SK-N-SH treated with all-trans-retinoic acid at 6 μM for 48 hours (cell line): Measurements from ENCODE around the gene SURF4.
A peak's percentile ranks its signal among the peaks of the same experiment; 100 is the strongest.

Experiments
- ATAC-seq: fragments of 200-7000 bp; cut with Tn5 transposase; 3 replicates; pipeline ENCODE4 v1.9.1; 2020; ENCODE audit warnings: mild to moderate bottlenecking, moderate library complexity
- ARNTL ChIP-seq: fragments of 450-650 bp; formaldehyde crosslinking; IDR thresholded peaks from 2 replicates; pipeline ENCODE4 v1.5.0; 2020; ENCODE audit warnings: low read depth, mild to moderate bottlenecking, moderate library complexity, borderline replicate concordance
- BACH2 ChIP-seq: fragments of 250-450 bp; sonication (Bioruptor Pico); IDR thresholded peaks from 2 replicates; pipeline ENCODE4 v1.9.0; 2021; ENCODE audit warnings: mild to moderate bottlenecking, borderline replicate concordance
- CREB5 ChIP-seq: fragments of 250-450 bp; sonication (Bioruptor Pico); IDR thresholded peaks from 2 replicates; pipeline ENCODE4 v1.5.1; 2020; ENCODE audit warnings: low read depth, mild to moderate bottlenecking, moderate library complexity
- CSDC2 ChIP-seq: fragments of 250-450 bp; sonication (Bioruptor Pico); IDR thresholded peaks from 2 replicates; pipeline ENCODE4 v1.5.0; 2020; ENCODE audit warnings: mild to moderate bottlenecking, moderate library complexity
- CSRNP3 ChIP-seq: fragments of 250-450 bp; sonication (Bioruptor Pico); IDR thresholded peaks from 2 replicates; pipeline ENCODE4 v1.5.1; 2021; ENCODE audit warnings: mild to moderate bottlenecking, moderate library complexity
- OSR1 ChIP-seq: fragments of 250-450 bp; sonication (Bioruptor Pico); IDR thresholded peaks from 2 replicates; pipeline ENCODE4 v1.8.0; 2022; ENCODE audit warnings: moderate library complexity, mild to moderate bottlenecking, inconsistent platforms
- PATZ1 ChIP-seq: fragments of 250-450 bp; sonication (Bioruptor Pico); IDR thresholded peaks from 2 replicates; pipeline ENCODE4 v1.8.0; 2020; ENCODE audit warnings: mild to moderate bottlenecking, moderate library complexity, borderline replicate concordance
- PPARA ChIP-seq: fragments of 250-450 bp; sonication (Bioruptor Pico); IDR thresholded peaks from 2 replicates; pipeline ENCODE4 v1.5.0; 2020; ENCODE audit warnings: mild to moderate bottlenecking, borderline replicate concordance
- RARB ChIP-seq: fragments of 250-450 bp; sonication (Bioruptor Pico); IDR thresholded peaks from 2 replicates; pipeline ENCODE4 v1.8.0; 2021; ENCODE audit warnings: mild to moderate bottlenecking, moderate library complexity
- TCF4 ChIP-seq: fragments of 250-450 bp; sonication (Bioruptor Pico); IDR thresholded peaks from 2 replicates; pipeline ENCODE4 v1.8.0; 2021; ENCODE audit warnings: mild to moderate bottlenecking, moderate library complexity, borderline replicate concordance
- TOX ChIP-seq: fragments of 250-450 bp; sonication (Bioruptor Pico); IDR thresholded peaks from 2 replicates; pipeline ENCODE4 v1.8.0; 2021; ENCODE audit warnings: mild to moderate bottlenecking, moderate library complexity, borderline replicate concordance
- TSHZ2 ChIP-seq: fragments of 250-450 bp; sonication (Bioruptor Pico); IDR thresholded peaks from 2 replicates; pipeline ENCODE4 v1.5.0; 2020; ENCODE audit warnings: mild to moderate bottlenecking, moderate library complexity
- ZC3H10 ChIP-seq: fragments of 250-450 bp; sonication (Bioruptor Pico); IDR thresholded peaks from 2 replicates; pipeline ENCODE4 v1.5.1; 2021; ENCODE audit warnings: mild to moderate bottlenecking, moderate library complexity
- ZNF565 ChIP-seq: fragments of 450-650 bp; formaldehyde crosslinking; conservative IDR thresholded peaks from 2 replicates; pipeline ENCODE4 v1.5.0; 2020; ENCODE audit warnings: low read depth, mild to moderate bottlenecking, moderate library complexity
- ZNF8 ChIP-seq: fragments of 450-650 bp; formaldehyde crosslinking; IDR thresholded peaks from 2 replicates; pipeline ENCODE4 v1.5.0; 2020; ENCODE audit warnings: mild to moderate bottlenecking, moderate library complexity

SURF4 gene

GRCh38 chr9:133347985-133348717 is 27.7 kb downstream of the SURF4 start, which contains the start of the genes MED22 and RPL7A:
Gene MED22 (minus strand): TSS chr9:133348131. CDS start chr9:133346662, 1,469 bp downstream.
Gene RPL7A (plus strand): TSS chr9:133348218. CDS start chr9:133348244, 26 bp downstream.
- ATAC-seq = peak; percentile 83

GRCh38 chr9:133347515-133347984 is 28.3 kb downstream of the SURF4 start:
- no peak for TF ChIP-seq CSRNP3 (CRISPR knock-in tag)
- TF ChIP-seq OSR1 (CRISPR knock-in tag) = no peak
- TF ChIP-seq CREB5 (CRISPR knock-in tag) = no peak
- no peak for TF ChIP-seq TCF4 (CRISPR knock-in tag)
- TF ChIP-seq TOX = no peak
- TF ChIP-seq ZNF565 (CRISPR knock-in tag) = no peak
- no peak for TF ChIP-seq BACH2 (CRISPR knock-in tag)
- TF ChIP-seq CSDC2 (CRISPR knock-in tag) = no peak
- no peak for TF ChIP-seq ZC3H10 (CRISPR knock-in tag)
- no peak for TF ChIP-seq RARB (CRISPR knock-in tag)
- no peak for TF ChIP-seq PPARA (CRISPR knock-in tag)
- TF ChIP-seq PATZ1 (CRISPR knock-in tag) = no peak
- TF ChIP-seq TSHZ2 (CRISPR knock-in tag) = no peak
- no peak for TF ChIP-seq ARNTL (CRISPR knock-in tag)

More at GRCh38 chr9:133347985-133348717, 27.7 kb downstream of the SURF4 start, which contains the start of the genes MED22 and RPL7A:
- TF ChIP-seq CREB5 (CRISPR knock-in tag) (no peak), TSHZ2 (CRISPR knock-in tag) (0 out of 2 replicates have a peak, but pooled peaks have one; percentile 17), PATZ1 (CRISPR knock-in tag) (no peak), ZNF8 (no peak), CSDC2 (CRISPR knock-in tag) (no peak)
- TF ChIP-seq, all 23 proteins: peak for 1

More at GRCh38 chr9:133347515-133347984, 28.3 kb downstream of the SURF4 start:
- peak; percentile 73 for ATAC-seq
